Measurements from ENCODE around the gene IVD.

IVD gene

GRCh38 chr15:40407330-40407990 is 1.9 kb downstream of the IVD start:
- TF ChIP-seq POLR2A (IDR thresholded peaks at IDR 0.05; ENCODE audit: extremely low read depth, insufficient read length) (no peak), CTCF (IDR thresholded peaks at IDR 0.05; ENCODE audit: low read depth, low read length) (no peak), MYC (IDR thresholded peaks at IDR 0.05; ENCODE audit: low read depth, low read length) (no peak), MAX (IDR thresholded peaks at IDR 0.05; ENCODE audit: low read depth, low read length) (no peak)
- peak overlapping the region; percentile 23 for H3K4me3 ChIP-seq (ENCODE audit: low read depth, low read length)
- DNase-seq (ENCODE audit: low read depth), result peak; percentile 28

- TF ChIP-seq POLR2A (IDR thresholded peaks at IDR 0.05; ENCODE audit: extremely low read depth, insufficient read length) (no peak), CTCF (IDR thresholded peaks at IDR 0.05; ENCODE audit: low read depth, low read length) (no peak), MYC (IDR thresholded peaks at IDR 0.05; ENCODE audit: low read depth, low read length) (no peak), MAX (IDR thresholded peaks at IDR 0.05; ENCODE audit: low read depth, low read length) (no peak)
- DNase-seq (ENCODE audit: low read depth), result no peak
- no peak overlapping the region for H3K4me3 ChIP-seq (ENCODE audit: low read depth, low read length)
These were observed 3.8 kb downstream of the IVD start for GRCh38 chr15:40409366-40409765.

GRCh38 chr15:40410476-40410875 is 4.9 kb downstream of the IVD start:
- no peak overlapping the region for H3K4me3 ChIP-seq (ENCODE audit: low read depth, low read length)
- no peak for DNase-seq (ENCODE audit: low read depth)
- TF ChIP-seq MAX (IDR thresholded peaks at IDR 0.05; ENCODE audit: low read depth, low read length) (no peak), CTCF (IDR thresholded peaks at IDR 0.05; ENCODE audit: low read depth, low read length) (no peak), MYC (IDR thresholded peaks at IDR 0.05; ENCODE audit: low read depth, low read length) (no peak), POLR2A (IDR thresholded peaks at IDR 0.05; ENCODE audit: extremely low read depth, insufficient read length) (no peak)

- TF ChIP-seq CTCF (IDR thresholded peaks at IDR 0.05; ENCODE audit: low read depth, low read length), result no peak
- TF ChIP-seq MYC (IDR thresholded peaks at IDR 0.05; ENCODE audit: low read depth, low read length), result no peak
- no peak for TF ChIP-seq MAX (IDR thresholded peaks at IDR 0.05; ENCODE audit: low read depth, low read length)
These were observed 6.6 kb downstream of the IVD start for GRCh38 chr15:40412095-40412759.

GRCh38 chr15:40413036-40413435 is 7.4 kb downstream of the IVD start:
- no peak for DNase-seq (ENCODE audit: low read depth)
- H3K4me3 ChIP-seq (ENCODE audit: low read depth, low read length), result no peak overlapping the region
- TF ChIP-seq MAX (IDR thresholded peaks at IDR 0.05; ENCODE audit: low read depth, low read length) (no peak), CTCF (IDR thresholded peaks at IDR 0.05; ENCODE audit: low read depth, low read length) (no peak), POLR2A (IDR thresholded peaks at IDR 0.05; ENCODE audit: extremely low read depth, insufficient read length) (no peak), MYC (IDR thresholded peaks at IDR 0.05; ENCODE audit: low read depth, low read length) (no peak)

More at GRCh38 chr15:40412095-40412759, 6.6 kb downstream of the IVD start:
- no peak for DNase-seq (ENCODE audit: low read depth)
- H3K4me3 ChIP-seq (ENCODE audit: low read depth, low read length), result no peak overlapping the region

Measured in NB4 (cell line).